Measurements from ENCODE around the gene SLC4A11.

Gene SLC4A11

GRCh38 chr20:3240776-3241363, 1.9 kb upstream of the SLC4A11 start:
- no peak for TF ChIP-seq CTCF (conservative IDR thresholded peaks at IDR 0.05; ENCODE audit: low read depth, low read length)
- H3K27me3 ChIP-seq (ENCODE audit: insufficient read depth, low read depth): no peaks in the 10 kb centered on the region
- no peak overlapping the region for H3K4me3 ChIP-seq (IDR thresholded peaks at IDR 0.05; ENCODE audit: insufficient read depth, low read depth, low read length)
- H3K4me1 ChIP-seq (ENCODE audit: low read depth, poor library complexity, severe bottlenecking): no peaks in the 10 kb centered on the region
- H3K27ac ChIP-seq: no peak overlapping the region
- H3K4me2 ChIP-seq: no peak overlapping the region
- no peaks in the 10 kb centered on the region for H3K79me2 ChIP-seq (ENCODE audit: insufficient read depth, low read depth)
- no peak overlapping the region for H2AFZ ChIP-seq (ENCODE audit: low read depth)
- H4K20me1 ChIP-seq (ENCODE audit: insufficient read depth): no peaks in the 10 kb centered on the region
- no peaks in the 10 kb centered on the region for H3K36me3 ChIP-seq (ENCODE audit: insufficient read depth)
- no peak overlapping the region for H3K9ac ChIP-seq

GRCh38 chr20:3239867-3240775, 1.1 kb upstream of the SLC4A11 start:
- no peaks in the 10 kb centered on the region for H4K20me1 ChIP-seq (ENCODE audit: insufficient read depth)
- H3K27me3 ChIP-seq (ENCODE audit: insufficient read depth, low read depth): no peaks in the 10 kb centered on the region
- peak overlapping the region; percentile 60 for H3K4me2 ChIP-seq
- H3K27ac ChIP-seq: no peak overlapping the region
- H2AFZ ChIP-seq (ENCODE audit: low read depth): peak overlapping the region; percentile 75
- TF ChIP-seq CTCF (conservative IDR thresholded peaks at IDR 0.05; ENCODE audit: low read depth, low read length): no peak
- H3K4me3 ChIP-seq (IDR thresholded peaks at IDR 0.05; ENCODE audit: insufficient read depth, low read depth, low read length): no peak overlapping the region
- H3K36me3 ChIP-seq (ENCODE audit: insufficient read depth): no peaks in the 10 kb centered on the region
- no peaks in the 10 kb centered on the region for H3K4me1 ChIP-seq (ENCODE audit: low read depth, poor library complexity, severe bottlenecking)
- H3K79me2 ChIP-seq (ENCODE audit: insufficient read depth, low read depth): no peaks in the 10 kb centered on the region
- no peak overlapping the region for H3K9ac ChIP-seq

- TF ChIP-seq CTCF (conservative IDR thresholded peaks at IDR 0.05; ENCODE audit: low read depth, low read length): no peak
- Histone ChIP-seq H3K4me3 (IDR thresholded peaks at IDR 0.05; ENCODE audit: insufficient read depth, low read depth, low read length) (no peak overlapping the region), H3K79me2 (ENCODE audit: insufficient read depth, low read depth) (no peaks in the 10 kb centered on the region), H2AFZ (ENCODE audit: low read depth) (peak overlapping the region; percentile 75), H3K27me3 (ENCODE audit: insufficient read depth, low read depth) (no peaks in the 10 kb centered on the region), H3K36me3 (ENCODE audit: insufficient read depth) (no peaks in the 10 kb centered on the region), H3K4me1 (ENCODE audit: low read depth, poor library complexity, severe bottlenecking) (no peaks in the 10 kb centered on the region), H4K20me1 (ENCODE audit: insufficient read depth) (no peaks in the 10 kb centered on the region), H3K4me2 (peak overlapping the region; percentile 51; the same call in 1 of the 2 replicates), H3K9ac (peak overlapping the region; percentile 55; the same call in 1 of the 2 replicates), H3K27ac (no peak overlapping the region)
These were observed 369 bp downstream of the SLC4A11 start for GRCh38 chr20:3238616-3239025.

- peak overlapping the region; percentile 55; the same call in 1 of the 2 replicates for H3K9ac ChIP-seq
- H3K27me3 ChIP-seq (ENCODE audit: insufficient read depth, low read depth): no peaks in the 10 kb centered on the region
- no peaks in the 10 kb centered on the region for H3K79me2 ChIP-seq (ENCODE audit: insufficient read depth, low read depth)
- no peak overlapping the region for H3K4me3 ChIP-seq (IDR thresholded peaks at IDR 0.05; ENCODE audit: insufficient read depth, low read depth, low read length)
- peak overlapping the region; percentile 51 for H3K4me2 ChIP-seq
- no peak for TF ChIP-seq CTCF (conservative IDR thresholded peaks at IDR 0.05; ENCODE audit: low read depth, low read length)
- no peaks in the 10 kb centered on the region for H3K36me3 ChIP-seq (ENCODE audit: insufficient read depth)
- peak overlapping the region; percentile 75 for H2AFZ ChIP-seq (ENCODE audit: low read depth)
- no peaks in the 10 kb centered on the region for H3K4me1 ChIP-seq (ENCODE audit: low read depth, poor library complexity, severe bottlenecking)
- no peaks in the 10 kb centered on the region for H4K20me1 ChIP-seq (ENCODE audit: insufficient read depth)
- no peak overlapping the region for H3K27ac ChIP-seq
These were observed 903 bp downstream of the SLC4A11 start for GRCh38 chr20:3237958-3238615.
